GM23338 (cell line): Measurements from ENCODE around the gene ALOX15. TPM values are rescaled to one million over a fixed set of nuclear protein-coding genes. Genes with fewer than 3 reads are reported as not detected.
"Not testable (repeated sequence)": the region's sequence is repeated elsewhere in the genome, so short reads cannot be mapped to it uniquely, and the experiment has no call there.

Experiments
- ATAC-seq: fragments of 200-7000 bp; cut with Tn5 transposase; 3 replicates; pipeline ENCODE4 v1.9.1; 2020
- DNase-seq: peaks from one replicate; pipeline ENCODE4 v3.0.0-alpha.2; 2015; ENCODE audit warnings: low spot score
- H2AFZ ChIP-seq: fragments of 200-600 bp; sonication (generic); 2 replicates; pipeline ENCODE4 v1.8.0; 2016; ENCODE audit warnings: antibody characterized with exemption, mild to moderate bottlenecking, moderate library complexity
- H3F3A ChIP-seq: fragments of 200-600 bp; sonication (generic); replicated peaks from 2 replicates; pipeline ENCODE4 v1.8.0; 2017; ENCODE audit warnings: antibody characterized with exemption, mixed run types, low read depth
- H3K27ac ChIP-seq: fragments of 200-600 bp; sonication (generic); 2 replicates; pipeline ENCODE4 v1.6.1; 2016; ENCODE audit warnings: low read depth
- H3K27me3 ChIP-seq: fragments of 200-600 bp; sonication (generic); 2 replicates; pipeline ENCODE4 v1.8.0; 2016; ENCODE audit warnings: mild to moderate bottlenecking, mixed run types, moderate library complexity; ENCODE audit not compliant: insufficient read depth
- H3K36me3 ChIP-seq: fragments of 200-600 bp; sonication (generic); 2 replicates; pipeline ENCODE4 v1.8.0; 2016; ENCODE audit warnings: mild to moderate bottlenecking; ENCODE audit not compliant: insufficient read depth
- H3K4me1 ChIP-seq: fragments of 200-600 bp; sonication (generic); 2 replicates; pipeline ENCODE4 v1.8.0; 2016; ENCODE audit warnings: mild to moderate bottlenecking, moderate library complexity; ENCODE audit not compliant: insufficient read depth
- H3K4me2 ChIP-seq: fragments of 200-600 bp; sonication (generic); 2 replicates; pipeline ENCODE4 v1.7.1; 2017; ENCODE audit warnings: mixed run types
- H3K4me3 ChIP-seq: fragments of 200-600 bp; sonication (generic); 2 replicates; pipeline ENCODE4 v1.6.1; 2016; ENCODE audit warnings: mixed run types
- H3K79me2 ChIP-seq: fragments of 200-600 bp; sonication (generic); replicated peaks from 2 replicates; pipeline ENCODE4 v1.8.0; 2017; ENCODE audit warnings: mild to moderate bottlenecking; ENCODE audit not compliant: insufficient read depth
- H3K9me2 ChIP-seq: fragments of 200-600 bp; sonication (generic); 2 replicates; pipeline ENCODE4 v1.8.0; 2017; ENCODE audit not compliant: insufficient read depth
- H4K20me1 ChIP-seq: fragments of 200-600 bp; sonication (generic); replicated peaks from 2 replicates; pipeline ENCODE4 v1.8.0; 2017; ENCODE audit warnings: mild to moderate bottlenecking; ENCODE audit not compliant: insufficient read depth
- H3K27ac Mint-ChIP-seq: 2 replicates; pipeline ENCODE4 v1.8.0; 2020; ENCODE audit warnings: inconsistent platforms, mild to moderate bottlenecking, moderate library complexity, mixed read lengths
- H3K27me3 Mint-ChIP-seq: 3 replicates; pipeline ENCODE4 v1.8.0; 2022; ENCODE audit warnings: low read depth, mild to moderate bottlenecking, moderate library complexity, mixed read lengths, inconsistent platforms; ENCODE audit not compliant: insufficient read depth, poor library complexity
- H3K36me3 Mint-ChIP-seq: 3 replicates; pipeline ENCODE4 v1.8.0; 2021; ENCODE audit warnings: low read depth, mild to moderate bottlenecking, inconsistent platforms, moderate library complexity, mixed read lengths
- H3K4me1 Mint-ChIP-seq: 3 replicates; pipeline ENCODE4 v1.8.0; 2020; ENCODE audit warnings: mild to moderate bottlenecking, inconsistent platforms, mixed read lengths
- H3K4me3 Mint-ChIP-seq: 3 replicates; pipeline ENCODE4 v1.8.0; 2021; ENCODE audit warnings: moderate library complexity, mild to moderate bottlenecking, inconsistent platforms, mixed read lengths
- H3K9me3 Mint-ChIP-seq: 3 replicates; pipeline ENCODE4 v1.8.0; 2020; ENCODE audit warnings: moderate library complexity, mild to moderate bottlenecking, inconsistent platforms, mixed read lengths
- EZH2 ChIP-seq: fragments of 200-600 bp; sonication (generic); IDR thresholded peaks from one replicate; pipeline ENCODE4 v1.8.0; 2017; ENCODE audit warnings: antibody characterized with exemption, mild to moderate bottlenecking, low read depth; ENCODE audit not compliant: unreplicated experiment
- polyA plus RNA-seq: library from polyadenylated mRNA; unstranded; fragments of >200 nt; fragmentation: Nextera tagmentation; extraction: Ambion mirVana; gene quantifications from 2 replicates; pipeline ENCODE4 v1.2.1, GENCODE V29; 2016
- total RNA-seq: library from RNA; depleted of rRNA; stranded (reverse); fragments of >200 nt; shearing (Covaris generic); gene quantifications from 2 replicates; pipeline ENCODE4 v1.2.3, GENCODE V29; 2014
- TF ChIP-seq, protein P1 (sequence below), 2 experiments: fragments of 200-600 bp in 1 of 2; sonication (generic) in 1 of 2; conservative IDR thresholded peaks; 2 replicates each; pipeline versions ENCODE4 v1.5.1 to v1.6.1; 2016 to 2017; ENCODE audit warnings: antibody characterized with exemption in 2 of 2, low read depth in 2 of 2, mild to moderate bottlenecking in 2 of 2, moderate library complexity in 1 of 2

ALOX15 gene
- total and polyA plus RNA-seq, 2 experiments from 2014 or later: 1.2 to 1.4 TPM

- not testable (repeated sequence) for H3K79me2 ChIP-seq, H3K27ac ChIP-seq, H3K27ac Mint-ChIP-seq, H3F3A ChIP-seq, H4K20me1 ChIP-seq, H3K9me3 Mint-ChIP-seq, H3K9me2 ChIP-seq, H3K36me3 ChIP-seq, H2AFZ ChIP-seq, H3K36me3 Mint-ChIP-seq
- Histone ChIP-seq H3K27me3 (peaks cover 79% of the 10 kb centered on the region), H3K4me3 (peak overlapping the region; percentile 69), H3K4me1 (peaks cover 11% of the 10 kb centered on the region), H3K4me2 (peak overlapping the region; percentile 90)
- H3K4me1 Mint-ChIP-seq: peaks cover 44% of the 10 kb centered on the region
- H3K4me3 Mint-ChIP-seq: peak overlapping the region; percentile 74
- ATAC-seq (peak; percentile 19), DNase-seq (peak; percentile 36)
- H3K27me3 Mint-ChIP-seq: peaks cover 80% of the 10 kb centered on the region
Observed at GRCh38 chr17:4640569-4641188, 799 bp downstream of the ALOX15 start.

DNA sequence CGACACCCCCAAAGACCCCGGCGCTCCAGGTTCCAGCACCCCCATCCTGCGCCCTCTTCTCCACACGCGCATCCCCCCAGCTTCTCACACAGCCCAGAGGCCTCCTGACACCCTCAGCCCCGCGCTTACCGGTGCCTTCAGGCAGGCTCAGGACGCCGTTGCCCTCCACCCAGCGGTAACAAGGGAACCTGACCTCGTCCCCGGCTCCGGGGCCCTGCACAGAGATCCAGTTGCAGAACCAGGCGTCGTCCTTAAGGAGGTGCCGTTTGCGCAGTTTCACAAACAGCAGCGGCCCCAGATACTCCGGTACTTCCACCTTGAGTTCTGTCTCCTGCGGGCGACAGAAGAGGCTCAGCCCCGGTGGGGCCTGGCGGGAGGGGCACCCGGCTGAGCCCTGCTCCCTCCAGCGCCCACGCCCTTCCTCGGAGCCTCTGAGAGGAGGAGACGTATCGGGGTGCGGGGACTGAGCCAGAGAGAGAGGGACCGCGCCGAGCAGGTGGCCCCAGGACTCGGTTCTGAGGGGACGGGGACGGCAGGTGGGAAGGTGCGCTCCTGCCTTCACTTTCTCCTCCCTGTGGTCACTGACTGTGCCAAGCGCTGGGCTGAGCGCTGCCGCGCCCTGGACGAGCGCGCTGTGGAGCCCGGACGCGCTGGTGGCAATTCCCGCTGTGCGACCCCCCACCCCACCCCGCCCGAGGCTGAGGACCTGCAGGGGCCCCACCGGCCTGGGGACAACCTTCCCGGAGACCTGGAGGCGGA, 2.0 kb downstream of the ALOX15 start:
- not testable (repeated sequence) for H3K27ac ChIP-seq, H3K36me3 ChIP-seq, H3F3A ChIP-seq, H3K9me3 Mint-ChIP-seq, H4K20me1 ChIP-seq, H3K9me2 ChIP-seq, H3K36me3 Mint-ChIP-seq, H3K27ac Mint-ChIP-seq, H3K79me2 ChIP-seq
- H2AFZ ChIP-seq: peak overlapping the region; percentile 56; the same call in 1 of the 2 replicates
- peaks cover 79% of the 10 kb centered on the region for H3K27me3 ChIP-seq
- ATAC-seq (peak; percentile 78), DNase-seq (peak; percentile 92)
- H3K4me1 Mint-ChIP-seq: peaks cover 46% of the 10 kb centered on the region
- H3K4me3 Mint-ChIP-seq: peak overlapping the region; percentile 71
- H3K27me3 Mint-ChIP-seq: peaks cover 80% of the 10 kb centered on the region
- peaks cover 19% of the 10 kb centered on the region for H3K4me1 ChIP-seq
- peak overlapping the region; percentile 57 for H3K4me3 ChIP-seq
- TF ChIP-seq, protein P1, sequence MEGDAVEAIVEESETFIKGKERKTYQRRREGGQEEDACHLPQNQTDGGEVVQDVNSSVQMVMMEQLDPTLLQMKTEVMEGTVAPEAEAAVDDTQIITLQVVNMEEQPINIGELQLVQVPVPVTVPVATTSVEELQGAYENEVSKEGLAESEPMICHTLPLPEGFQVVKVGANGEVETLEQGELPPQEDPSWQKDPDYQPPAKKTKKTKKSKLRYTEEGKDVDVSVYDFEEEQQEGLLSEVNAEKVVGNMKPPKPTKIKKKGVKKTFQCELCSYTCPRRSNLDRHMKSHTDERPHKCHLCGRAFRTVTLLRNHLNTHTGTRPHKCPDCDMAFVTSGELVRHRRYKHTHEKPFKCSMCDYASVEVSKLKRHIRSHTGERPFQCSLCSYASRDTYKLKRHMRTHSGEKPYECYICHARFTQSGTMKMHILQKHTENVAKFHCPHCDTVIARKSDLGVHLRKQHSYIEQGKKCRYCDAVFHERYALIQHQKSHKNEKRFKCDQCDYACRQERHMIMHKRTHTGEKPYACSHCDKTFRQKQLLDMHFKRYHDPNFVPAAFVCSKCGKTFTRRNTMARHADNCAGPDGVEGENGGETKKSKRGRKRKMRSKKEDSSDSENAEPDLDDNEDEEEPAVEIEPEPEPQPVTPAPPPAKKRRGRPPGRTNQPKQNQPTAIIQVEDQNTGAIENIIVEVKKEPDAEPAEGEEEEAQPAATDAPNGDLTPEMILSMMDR (conservative IDR thresholded peaks at IDR 0.05; ENCODE audit: low read depth in 2 of 2): peak; percentile 34 to 57
- peak; percentile 73 for TF ChIP-seq EZH2
- H3K4me2 ChIP-seq: peak overlapping the region; percentile 77

GRCh38 chr17:4638766-4639165, 2.7 kb downstream of the ALOX15 start:
- peaks cover 73% of the 10 kb centered on the region for H3K27me3 Mint-ChIP-seq
- H3K4me3 ChIP-seq: peak overlapping the region; percentile 57
- not testable (repeated sequence) for H3K9me2 ChIP-seq, H2AFZ ChIP-seq, H3K27ac Mint-ChIP-seq, H3K27ac ChIP-seq, H3F3A ChIP-seq, H3K79me2 ChIP-seq, H3K36me3 Mint-ChIP-seq, H3K36me3 ChIP-seq, H4K20me1 ChIP-seq, H3K9me3 Mint-ChIP-seq, ATAC-seq
- H3K4me2 ChIP-seq: peak overlapping the region; percentile 77
- peaks cover 72% of the 10 kb centered on the region for H3K27me3 ChIP-seq
- peak; percentile 21 for DNase-seq
- H3K4me1 ChIP-seq: peaks cover 19% of the 10 kb centered on the region
- peak overlapping the region; percentile 71 for H3K4me3 Mint-ChIP-seq
- peaks cover 46% of the 10 kb centered on the region for H3K4me1 Mint-ChIP-seq
